Gastroesophageal sphincter (tissue), 3 donors: ENCODE data around the gene RING1.

ENCODE experiments used
- EP300 ChIP-seq: sonication (generic); formaldehyde crosslinking; IDR thresholded peaks from one replicate; pipeline ENCODE4 v1.6.1; 2017; ENCODE audit warnings: antibody characterized with exemption, mild to moderate bottlenecking
- POLR2A ChIP-seq, 2 donors: fragments of 450-650 bp; IDR thresholded peaks; one replicate each; pipeline ENCODE4 v1.6.1; 2017; ENCODE audit warnings: antibody characterized with exemption in 2 of 2, mild to moderate bottlenecking in 2 of 2, moderate library complexity in 1 of 2
- POLR2AphosphoS5 ChIP-seq: sonication (generic); formaldehyde crosslinking; IDR thresholded peaks from one replicate; pipeline ENCODE4 v1.6.1; 2017; ENCODE audit warnings: antibody characterized with exemption
- TF ChIP-seq, protein P1 (sequence below), 4 experiments: fragments of 200-600 bp in 2 of 4; fragments of 450-650 bp in 2 of 4; sonication (generic) in 1 of 4; IDR thresholded peaks; one replicate each; pipeline ENCODE4 v1.5.1; 2017 to 2019; ENCODE audit warnings: antibody characterized with exemption in 4 of 4, mild to moderate bottlenecking in 2 of 4, moderate library complexity in 2 of 4

DNA sequence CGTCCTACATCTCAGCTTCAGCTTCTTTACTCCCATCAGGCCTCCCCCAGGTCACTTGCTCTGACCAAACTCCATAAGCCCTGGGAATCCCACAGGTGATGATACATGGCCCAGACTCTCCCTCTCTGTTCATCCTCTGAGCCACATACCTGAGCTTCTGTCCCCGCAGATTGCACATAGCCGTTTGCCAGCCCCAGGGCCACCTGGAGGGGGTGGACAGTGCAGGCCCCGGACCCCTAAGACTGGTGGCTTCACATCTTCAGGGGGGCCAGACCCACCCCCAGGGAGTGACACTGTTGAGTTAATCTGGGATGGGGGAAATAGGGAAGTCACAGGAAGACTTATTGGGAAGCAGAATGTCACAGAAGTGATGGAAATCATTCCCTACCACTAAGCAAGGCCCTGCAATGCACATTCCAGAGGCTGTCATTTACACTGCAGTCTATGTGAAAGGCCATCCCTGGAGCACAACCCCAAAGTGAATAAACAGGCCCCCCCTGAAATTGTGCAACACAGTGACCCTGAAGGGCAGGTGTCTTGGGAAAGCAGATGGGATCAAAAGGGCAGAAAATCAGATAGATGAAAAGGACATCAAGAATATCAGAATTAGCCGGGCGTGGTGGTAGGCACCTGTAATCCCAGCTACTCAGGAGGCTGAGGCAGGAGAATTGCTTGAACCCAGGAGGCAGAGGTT is 10.0 kb upstream of the RING1 start:
- TF ChIP-seq, protein P1, sequence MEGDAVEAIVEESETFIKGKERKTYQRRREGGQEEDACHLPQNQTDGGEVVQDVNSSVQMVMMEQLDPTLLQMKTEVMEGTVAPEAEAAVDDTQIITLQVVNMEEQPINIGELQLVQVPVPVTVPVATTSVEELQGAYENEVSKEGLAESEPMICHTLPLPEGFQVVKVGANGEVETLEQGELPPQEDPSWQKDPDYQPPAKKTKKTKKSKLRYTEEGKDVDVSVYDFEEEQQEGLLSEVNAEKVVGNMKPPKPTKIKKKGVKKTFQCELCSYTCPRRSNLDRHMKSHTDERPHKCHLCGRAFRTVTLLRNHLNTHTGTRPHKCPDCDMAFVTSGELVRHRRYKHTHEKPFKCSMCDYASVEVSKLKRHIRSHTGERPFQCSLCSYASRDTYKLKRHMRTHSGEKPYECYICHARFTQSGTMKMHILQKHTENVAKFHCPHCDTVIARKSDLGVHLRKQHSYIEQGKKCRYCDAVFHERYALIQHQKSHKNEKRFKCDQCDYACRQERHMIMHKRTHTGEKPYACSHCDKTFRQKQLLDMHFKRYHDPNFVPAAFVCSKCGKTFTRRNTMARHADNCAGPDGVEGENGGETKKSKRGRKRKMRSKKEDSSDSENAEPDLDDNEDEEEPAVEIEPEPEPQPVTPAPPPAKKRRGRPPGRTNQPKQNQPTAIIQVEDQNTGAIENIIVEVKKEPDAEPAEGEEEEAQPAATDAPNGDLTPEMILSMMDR (IDR thresholded peaks at IDR 0.05) = no peak
- TF ChIP-seq POLR2A (IDR thresholded peaks at IDR 0.05) (no peak), EP300 (no peak), POLR2AphosphoS5 (no peak)
